Brain microvascular endothelial cell (primary cell): ENCODE data around the gene DNAJB8.

Experiments used
- DNase-seq: peaks from one replicate; pipeline ENCODE4 v3.0.0-alpha.2; 2020
- H3K27ac ChIP-seq: fragments of 250-450 bp; sonication (Bioruptor Pico); 2 replicates; pipeline ENCODE4 v1.5.1; 2020; ENCODE audit warnings: mild to moderate bottlenecking, moderate library complexity
- H3K27me3 ChIP-seq: fragments of 250-450 bp; sonication (Bioruptor Pico); replicated peaks from 2 replicates; pipeline ENCODE4 v1.5.1; 2020; ENCODE audit warnings: mild to moderate bottlenecking
- H3K36me3 ChIP-seq: fragments of 250-450 bp; sonication (Bioruptor Pico); replicated peaks from 2 replicates; pipeline ENCODE4 v1.5.1; 2020; ENCODE audit warnings: mild to moderate bottlenecking
- H3K4me3 ChIP-seq: 2 replicates; pipeline ENCODE4 v1.5.1; 2011; ENCODE audit warnings: low read depth, mild to moderate bottlenecking, control low read depth, low read length, moderate library complexity
- in situ Hi-C: cut with HindIII; loops from 2 replicates; pipeline ENCODE4 v1.10.0; 2017; ENCODE audit warnings: low sequenced_read_pairs, low pct_ligation_motif_present
- TF ChIP-seq, protein P1 (sequence below): IDR thresholded peaks from 2 replicates; pipeline ENCODE4 v1.5.1; 2011; ENCODE audit warnings: low read depth, mild to moderate bottlenecking, moderate library complexity, low read length, control low read depth, inconsistent platforms; ENCODE audit errors: missing control alignments

The DNAJB8 gene

DNA sequence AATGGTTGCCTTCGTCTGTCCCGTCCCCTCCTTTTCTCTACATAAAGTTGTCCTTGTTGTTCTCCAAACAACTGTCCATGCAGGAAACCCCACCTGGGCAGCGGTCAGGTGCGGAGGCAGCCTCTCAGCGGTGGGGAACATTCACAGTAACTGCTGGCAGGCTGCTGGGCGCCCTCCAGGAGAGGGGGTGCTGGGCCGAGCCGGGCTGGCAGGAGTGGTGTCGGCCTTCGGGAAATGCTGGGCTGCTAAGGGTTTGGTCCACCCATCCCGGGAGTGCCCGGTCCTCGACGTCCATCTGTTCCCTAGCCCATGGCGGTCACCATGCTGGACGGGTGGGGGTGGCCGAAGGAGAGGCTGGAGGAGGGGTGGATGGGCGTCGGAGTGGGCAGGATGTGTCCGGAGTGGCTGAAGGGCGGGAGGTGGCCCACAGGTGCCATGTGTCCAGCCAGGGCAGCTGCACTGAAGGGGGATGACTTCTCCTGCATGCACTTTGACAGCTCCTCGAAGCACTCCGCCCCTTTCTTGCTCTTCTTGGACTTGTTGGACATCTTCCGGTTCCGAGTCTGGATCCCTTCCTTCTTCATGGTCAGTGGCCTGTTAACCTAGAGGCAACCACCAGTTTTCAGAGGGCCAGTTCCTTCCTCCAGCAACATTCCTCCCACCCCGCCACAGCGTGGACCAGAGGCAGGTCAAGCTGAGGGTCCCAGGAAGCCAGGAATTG is 14.2 kb upstream of the DNAJB8 start:
- in situ Hi-C loops = no loop called here
- Histone ChIP-seq H3K4me3 (no peak overlapping the region), H3K36me3 (no peaks in the 10 kb centered on the region), H3K27me3 (peaks cover 56% of the 10 kb centered on the region), H3K27ac (no peak overlapping the region)
- TF ChIP-seq, protein P1, sequence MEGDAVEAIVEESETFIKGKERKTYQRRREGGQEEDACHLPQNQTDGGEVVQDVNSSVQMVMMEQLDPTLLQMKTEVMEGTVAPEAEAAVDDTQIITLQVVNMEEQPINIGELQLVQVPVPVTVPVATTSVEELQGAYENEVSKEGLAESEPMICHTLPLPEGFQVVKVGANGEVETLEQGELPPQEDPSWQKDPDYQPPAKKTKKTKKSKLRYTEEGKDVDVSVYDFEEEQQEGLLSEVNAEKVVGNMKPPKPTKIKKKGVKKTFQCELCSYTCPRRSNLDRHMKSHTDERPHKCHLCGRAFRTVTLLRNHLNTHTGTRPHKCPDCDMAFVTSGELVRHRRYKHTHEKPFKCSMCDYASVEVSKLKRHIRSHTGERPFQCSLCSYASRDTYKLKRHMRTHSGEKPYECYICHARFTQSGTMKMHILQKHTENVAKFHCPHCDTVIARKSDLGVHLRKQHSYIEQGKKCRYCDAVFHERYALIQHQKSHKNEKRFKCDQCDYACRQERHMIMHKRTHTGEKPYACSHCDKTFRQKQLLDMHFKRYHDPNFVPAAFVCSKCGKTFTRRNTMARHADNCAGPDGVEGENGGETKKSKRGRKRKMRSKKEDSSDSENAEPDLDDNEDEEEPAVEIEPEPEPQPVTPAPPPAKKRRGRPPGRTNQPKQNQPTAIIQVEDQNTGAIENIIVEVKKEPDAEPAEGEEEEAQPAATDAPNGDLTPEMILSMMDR = no peak
- DNase-seq = no peak

DNA sequence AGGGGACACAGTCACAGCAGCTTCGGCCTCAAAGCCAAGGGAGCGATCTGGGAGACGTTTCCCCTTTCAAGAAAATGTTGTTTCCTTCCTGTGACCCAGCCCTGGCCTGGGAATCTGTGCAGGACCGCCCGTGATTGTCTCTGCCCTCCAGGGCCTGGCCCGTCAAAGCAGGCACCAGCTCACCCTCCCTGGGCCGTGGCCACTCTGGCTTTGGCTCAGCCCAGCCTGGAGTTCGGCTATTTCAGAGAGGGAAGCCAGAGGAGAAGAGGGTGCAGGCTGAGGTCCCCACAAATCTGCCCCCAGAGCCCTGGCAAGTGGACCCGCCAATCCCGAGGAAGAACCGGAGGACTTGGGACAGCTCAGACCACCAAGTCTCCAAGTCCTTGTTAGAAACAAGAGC is 13.6 kb upstream of the DNAJB8 start:
- no peaks in the 10 kb centered on the region for H3K36me3 ChIP-seq
- H3K4me3 ChIP-seq = no peak overlapping the region
- in situ Hi-C loops = no loop called here
- no peak overlapping the region for H3K27ac ChIP-seq
- DNase-seq = no peak
- TF ChIP-seq, protein P1 = no peak
- peaks cover 52% of the 10 kb centered on the region for H3K27me3 ChIP-seq

DNA sequence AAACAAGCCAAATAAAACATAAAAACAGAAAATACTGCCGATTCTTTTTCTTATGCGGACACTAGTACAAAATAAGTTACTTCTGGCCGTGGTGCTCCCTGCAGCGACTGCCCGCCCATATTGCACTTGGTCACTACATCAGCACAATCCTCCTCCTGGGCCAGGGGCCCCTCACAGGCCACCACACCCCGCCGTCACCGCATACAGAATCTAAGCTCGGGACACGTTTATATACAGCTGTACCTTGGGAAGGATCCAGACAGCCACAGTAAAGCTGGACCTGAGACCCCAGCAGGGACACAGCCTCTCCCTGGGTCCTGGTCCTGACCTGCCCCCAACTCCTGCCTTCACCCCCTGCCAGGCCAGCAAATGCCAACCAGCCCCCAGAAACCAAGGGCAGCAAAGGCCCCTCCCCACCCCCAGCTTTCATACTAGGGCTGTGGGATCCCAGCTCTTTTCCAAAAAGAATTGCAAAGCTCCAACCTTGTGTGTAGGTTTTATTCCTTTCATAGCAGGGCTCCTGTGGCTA is 12.9 kb upstream of the DNAJB8 start:
- in situ Hi-C loops = no loop called here
- TF ChIP-seq, protein P1 = no peak
- Histone ChIP-seq H3K4me3 (no peak overlapping the region), H3K27ac (no peak overlapping the region), H3K36me3 (no peaks in the 10 kb centered on the region), H3K27me3 (peaks cover 52% of the 10 kb centered on the region)
- DNase-seq = no peak

DNA sequence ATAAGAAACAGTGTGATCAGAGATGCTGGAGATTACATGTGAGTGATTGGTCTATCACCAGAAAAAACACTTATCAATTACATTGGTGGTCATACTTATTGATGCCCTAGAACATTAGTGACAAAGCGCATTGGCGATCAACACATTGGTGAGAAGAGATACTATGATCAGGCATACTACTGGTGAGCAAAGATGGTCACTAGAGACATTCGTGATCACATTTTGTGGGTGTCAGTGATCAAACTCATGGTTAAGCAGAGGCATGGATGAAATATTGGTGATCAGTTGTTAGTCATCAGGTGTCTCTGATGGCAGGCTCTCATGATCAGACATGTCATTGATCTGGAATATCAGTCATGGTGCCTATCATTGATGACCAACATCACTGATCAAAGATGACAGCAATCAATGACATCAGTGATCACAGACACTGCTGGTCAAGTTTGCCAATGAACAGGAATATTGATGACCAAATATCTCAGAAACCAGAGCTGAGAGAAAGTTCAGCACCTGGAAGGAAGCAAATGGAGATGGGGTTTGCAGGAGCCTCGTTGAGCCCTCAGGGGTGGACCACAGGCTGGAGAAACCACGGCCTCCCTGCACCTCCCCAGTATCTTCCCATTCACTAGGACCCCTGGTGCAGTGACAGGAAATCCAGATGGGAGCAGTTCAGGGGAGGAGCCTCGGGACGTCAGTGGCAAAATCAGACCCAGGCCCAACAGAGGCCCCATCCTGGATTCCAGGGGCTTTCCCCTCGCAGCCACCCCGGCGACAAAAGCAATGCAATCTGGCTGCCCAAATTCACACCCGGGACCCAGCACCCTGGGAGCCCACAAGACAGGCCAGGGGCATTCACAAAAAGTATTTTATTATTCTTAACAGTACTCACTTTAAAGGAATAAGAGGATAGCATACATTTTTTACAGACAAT is 12.2 kb upstream of the DNAJB8 start:
- TF ChIP-seq, protein P1 = no peak
- no peaks in the 10 kb centered on the region for H3K36me3 ChIP-seq
- H3K4me3 ChIP-seq = no peak overlapping the region
- peaks cover 51% of the 10 kb centered on the region for H3K27me3 ChIP-seq
- in situ Hi-C loops = no loop called here
- no peak overlapping the region for H3K27ac ChIP-seq
- DNase-seq = no peak

DNA sequence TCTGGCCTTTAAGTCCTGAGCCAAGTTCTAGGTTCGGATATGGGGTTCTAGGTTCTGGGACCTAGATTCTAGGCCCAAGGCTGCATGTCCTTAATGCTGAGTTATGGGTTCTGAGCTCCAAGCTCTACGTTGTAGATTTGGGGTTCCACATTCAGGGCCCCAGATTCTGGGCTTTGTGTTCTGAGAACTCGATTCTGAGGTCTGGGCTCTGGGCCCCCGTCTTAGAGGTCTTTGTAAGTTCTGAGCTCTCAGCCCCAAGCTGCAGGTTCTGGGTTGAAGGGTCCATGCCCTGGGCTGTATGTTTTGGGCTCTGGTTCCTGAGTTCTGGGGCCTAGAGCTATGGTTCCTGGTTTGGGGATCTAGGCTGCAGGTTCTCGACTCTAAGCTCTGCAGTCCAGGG is 10.0 kb upstream of the DNAJB8 start:
- no peak for DNase-seq
- Histone ChIP-seq H3K27ac (no peak overlapping the region), H3K27me3 (peaks cover 56% of the 10 kb centered on the region), H3K4me3 (no peak overlapping the region), H3K36me3 (no peaks in the 10 kb centered on the region)
- TF ChIP-seq, protein P1 = no peak
- in situ Hi-C loops = no loop called here
